H1 (cell line): ENCODE measurements around the gene CAPS. TPM values are rescaled to one million over a fixed set of nuclear protein-coding genes. Genes with fewer than 3 reads are reported as not detected.

Source experiments
- CTCF ChIA-PET: fragments of 300-600 bp; sonication (Branson Sonifier 250); formaldehyde crosslinking; loops from one replicate; lab custom pipeline; 2021; ENCODE audit not compliant: partially characterized antibody; lab: Charles Lee
- POLR2A ChIA-PET: fragments of 300-600 bp; sonication (Branson Sonifier 250); formaldehyde crosslinking; loops from one replicate; lab custom pipeline; 2021; ENCODE audit warnings: inconsistent platforms; ENCODE audit not compliant: partially characterized antibody; lab: Charles Lee
- DNase-seq, 2 experiments: peaks; one replicate each; pipeline versions ENCODE4 v3.0.0 to v3.0.0-alpha.2; 2010 to 2022; ENCODE audit warnings: low spot score in 2 of 2, low read depth in 1 of 2, mixed read lengths in 1 of 2
- FAIRE-seq: peaks from 2 replicates; lab custom pipeline; 2011; peaks lifted over from hg19 to GRCh38; lab: Jason Lieb, UNC
- H2AFZ ChIP-seq: 2 replicates; pipeline ENCODE4 v1.8.1; 2012; ENCODE audit warnings: low read length, inconsistent platforms
- H2AK5ac ChIP-seq: 2 replicates; pipeline ENCODE4 v1.6.1; 2013; ENCODE audit warnings: low read depth, low read length
- H2BK120ac ChIP-seq: replicated peaks from 2 replicates; pipeline ENCODE3; 2013; ENCODE audit warnings: low read depth, low read length, inconsistent platforms
- H2BK12ac ChIP-seq: 2 replicates; pipeline ENCODE4 v1.6.1; 2013; ENCODE audit warnings: low read depth, low read length
- H2BK15ac ChIP-seq: 2 replicates; pipeline ENCODE4 v1.6.1; 2013; ENCODE audit warnings: low read length
- H2BK20ac ChIP-seq: 2 replicates; pipeline ENCODE4 v1.6.1; 2013; ENCODE audit warnings: low read length
- H2BK5ac ChIP-seq: 2 replicates; pipeline ENCODE4 v1.6.1; 2013; ENCODE audit warnings: low read depth, low read length
- H3K14ac ChIP-seq: 2 replicates; pipeline ENCODE4 v1.6.1; 2013; ENCODE audit warnings: inconsistent platforms; ENCODE audit not compliant: insufficient read length
- H3K18ac ChIP-seq: 2 replicates; pipeline ENCODE4 v1.6.1; 2013; ENCODE audit warnings: low read length; ENCODE audit errors: extremely low read depth
- H3K23ac ChIP-seq: 2 replicates; pipeline ENCODE4 v1.6.1; 2013; ENCODE audit warnings: inconsistent platforms; ENCODE audit not compliant: insufficient read length
- H3K23me2 ChIP-seq: 2 replicates; pipeline ENCODE4 v1.6.1; 2013; ENCODE audit warnings: low read depth, low read length
- H3K27ac ChIP-seq: 2 replicates; pipeline ENCODE4 v1.6.1; 2011; ENCODE audit warnings: low read depth, low read length, inconsistent platforms
- H3K27me3 ChIP-seq, 4 experiments: replicated peaks in 1 of 4; 1 replicate in 1 of 4; 2 replicates in 3 of 4; pipeline versions ENCODE4 v1.6.1 to v1.8.1; 2011 to 2013; ENCODE audit warnings: low read length in 3 of 4, mild to moderate bottlenecking in 3 of 4, inconsistent platforms in 2 of 4, mixed read lengths in 2 of 4, moderate library complexity in 1 of 4; ENCODE audit not compliant: control insufficient read depth in 3 of 4, insufficient read depth in 3 of 4; ENCODE audit errors: extremely low read depth in 1 of 4
- H3K36me3 ChIP-seq, 4 experiments: 2 replicates each; pipeline versions ENCODE4 v1.6.1 to v1.8.1; 2011 to 2013; ENCODE audit warnings: mild to moderate bottlenecking in 4 of 4, low read length in 3 of 4, moderate library complexity in 2 of 4, control low read depth in 1 of 4, inconsistent platforms in 1 of 4; ENCODE audit not compliant: insufficient read depth in 4 of 4, control insufficient read depth in 2 of 4
- H3K4ac ChIP-seq: replicated peaks from 2 replicates; pipeline ENCODE3; 2013; ENCODE audit warnings: low read length, low read depth, mixed read lengths, inconsistent platforms; ENCODE audit not compliant: insufficient read length
- H3K4me1 ChIP-seq, 4 experiments: replicated peaks in 1 of 4; 1 replicate in 1 of 4; 2 replicates in 3 of 4; pipeline versions ENCODE4 v1.6.1 to v1.8.1; 2011 to 2013; ENCODE audit warnings: low read length in 3 of 4, inconsistent platforms in 2 of 4, mixed read lengths in 1 of 4; ENCODE audit not compliant: insufficient read depth in 4 of 4, control insufficient read depth in 3 of 4
- H3K4me2 ChIP-seq, 2 experiments: 2 replicates each; pipeline versions ENCODE4 v1.6.1 to v1.8.1; 2011 to 2013; ENCODE audit warnings: low read depth in 2 of 2, low read length in 2 of 2, control low read depth in 1 of 2, inconsistent platforms in 1 of 2, mild to moderate bottlenecking in 1 of 2; ENCODE audit not compliant: insufficient read depth in 1 of 2
- H3K4me3 ChIP-seq, 4 experiments: fragments of 200-600, 300-600 bp in 1 of 4; sonication (generic), shearing (Covaris generic), sonication (Bioruptor Twin) in 1 of 4; 2 replicates each; pipeline versions ENCODE4 v1.5.1 to v1.8.1; 2011 to 2016; ENCODE audit warnings: low read length in 4 of 4, low read depth in 3 of 4, control low read depth in 2 of 4, inconsistent platforms in 2 of 4, mild to moderate bottlenecking in 2 of 4, mixed read lengths in 1 of 4, moderate library complexity in 1 of 4; ENCODE audit not compliant: insufficient read depth in 2 of 4; ENCODE audit errors: extremely low read depth in 1 of 4
- H3K56ac ChIP-seq: replicated peaks from 2 replicates; pipeline ENCODE3; 2013; ENCODE audit warnings: low read depth, mild to moderate bottlenecking, mixed read lengths, low read length, inconsistent platforms; ENCODE audit not compliant: insufficient read length
- H3K79me1 ChIP-seq: 2 replicates; pipeline ENCODE4 v1.6.1; 2013; ENCODE audit warnings: low read depth, low read length, control low read depth
- H3K79me2 ChIP-seq, 2 experiments: 2 replicates each; pipeline versions ENCODE4 v1.6.1 to v1.8.1; 2012 to 2013; ENCODE audit warnings: low read length in 2 of 2, mild to moderate bottlenecking in 2 of 2, inconsistent platforms in 1 of 2; ENCODE audit not compliant: insufficient read depth in 2 of 2, control insufficient read depth in 1 of 2
- H3K9ac ChIP-seq, 4 experiments: replicated peaks in 1 of 4; 1 replicate in 1 of 4; 2 replicates in 3 of 4; pipeline versions ENCODE4 v1.6.1 to v1.8.1; 2011 to 2013; ENCODE audit warnings: low read depth in 3 of 4, low read length in 3 of 4, control low read depth in 2 of 4, mild to moderate bottlenecking in 2 of 4, moderate library complexity in 2 of 4, inconsistent platforms in 1 of 4; ENCODE audit errors: extremely low read depth in 1 of 4
- H3K9me3 ChIP-seq, 2 experiments: 2 replicates each; pipeline versions ENCODE4 v1.6.1 to v1.8.1; 2012 to 2013; ENCODE audit warnings: mild to moderate bottlenecking in 2 of 2, moderate library complexity in 2 of 2, control low read depth in 1 of 2, inconsistent platforms in 1 of 2, low read depth in 1 of 2, low read length in 1 of 2, mixed read lengths in 1 of 2; ENCODE audit not compliant: insufficient read depth in 2 of 2
- H4K20me1 ChIP-seq, 2 experiments: replicated peaks in 1 of 2; 2 replicates each; pipeline versions ENCODE3 to v1.8.1; 2011 to 2013; ENCODE audit warnings: inconsistent platforms in 2 of 2, low read length in 2 of 2, mild to moderate bottlenecking in 1 of 2; ENCODE audit not compliant: insufficient read depth in 2 of 2, control insufficient read depth in 1 of 2
- H4K5ac ChIP-seq: 2 replicates; pipeline ENCODE4 v1.6.1; 2013; ENCODE audit warnings: low read length, low read depth, mixed read lengths, inconsistent platforms; ENCODE audit not compliant: insufficient read length
- H4K8ac ChIP-seq: 2 replicates; pipeline ENCODE4 v1.8.0; 2013; ENCODE audit warnings: mild to moderate bottlenecking, moderate library complexity, low read length, inconsistent platforms; ENCODE audit not compliant: insufficient read depth; ENCODE audit errors: extremely low read depth
- H4K91ac ChIP-seq: replicated peaks from 2 replicates; pipeline ENCODE3; 2013; ENCODE audit warnings: low read length, mixed read lengths, inconsistent platforms; ENCODE audit not compliant: insufficient read length
- MAX ChIP-seq: IDR thresholded peaks from 2 replicates; pipeline ENCODE4 v1.6.1; 2012; ENCODE audit warnings: inconsistent platforms
- RFX5 ChIP-seq: IDR thresholded peaks from 2 replicates; pipeline ENCODE4 v1.6.1; 2011; ENCODE audit warnings: low read depth, low read length, improper control_type of control experiment, borderline replicate concordance
- WGBS, 2 experiments: shearing (Covaris generic) in 1 of 2; methylation state at CpG; one replicate each; pipeline versions ENCODE4 v1.1.6 to v1.1.7; 2013 to 2015; ENCODE audit warnings: low lambda C conversion rate in 2 of 2, mixed read lengths in 2 of 2, inconsistent platforms in 1 of 2, low coverage in 1 of 2, missing lambda C conversion rate in 1 of 2; ENCODE audit not compliant: insufficient replicate concordance in 2 of 2, insufficient coverage in 1 of 2, insufficient read length in 1 of 2; ENCODE audit errors: extremely low coverage in 1 of 2, missing lambda C conversion rate in 1 of 2; 5-methylcytosine and 5-hydroxymethylcytosine counted together
- polyA plus RNA-seq, 7 experiments: library from polyadenylated mRNA; depleted of rRNA in 3 of 7; stranded (reverse) in 5 of 7; unstranded in 2 of 7; fragments of >200 nt in 5 of 7; fragments of 200-250 nt in 2 of 7; gene quantifications; 1 replicate in 5 of 7; 2 replicates in 1 of 7; 4 replicates in 1 of 7; pipeline versions ENCODE4 v1.2.1 to v1.2.3, GENCODE V29; 2011 to 2013; ENCODE audit warnings: missing spikeins in 2 of 7, mixed read lengths in 2 of 7
- total RNA-seq: library from RNA; stranded (reverse); fragmentation: NEBNext Ultra II Directional; extraction: Animal tissue kit (Norgen Biotek cat#: 25700); gene quantifications from 2 replicates; pipeline ENCODE4 v1.2.1, GENCODE V29; 2021

The CAPS gene
- total and polyA plus RNA-seq, 2 of the 8 experiments (the other 6 are each of a cell fraction or from before 2014, with no cell fraction given) = 2.1 to 2.4 TPM

GRCh38 chr19:5958074-5958850 is 44.2 kb downstream of the CAPS start:
- peak overlapping the region in 1 of 4 experiments; percentile 24; a peak in 1 of 7 replicates for H3K9ac ChIP-seq
- peaks cover 38 to 50% of the 10 kb centered on the region in 2 experiments for H4K20me1 ChIP-seq
- 75% methylated on average over 21 of the region's 21 CpGs; no CpG with 5 or more reads in 1 of the 2 experiments for WGBS, 2 experiments
- no peak overlapping the region for H2AK5ac ChIP-seq
- no peaks in the 10 kb centered on the region for H3K36me3 ChIP-seq
- no peak overlapping the region for H2AFZ ChIP-seq
- peaks cover 44% of the 10 kb centered on the region for H3K79me1 ChIP-seq
- no peak overlapping the region for H3K14ac ChIP-seq
- ChIA-PET POLR2A (interaction anchor here (1.7 kb wide), 1 partner anchor 17 kb away, joined by 4 read pairs; no protein-coding TSS in a partner anchor), CTCF (interaction anchor here (0.6 to 5.8 kb wide), 6 partner anchors 9 to 752 kb away, joined by 3 to 43 read pairs (median 4); no protein-coding TSS in a partner anchor)
- 0 out of 2 replicates have a peak overlapping the region, but pooled peaks have one; percentile 36 for H4K8ac ChIP-seq
- H3K4ac ChIP-seq = no peak overlapping the region
- peaks cover 12 to 44% (median 26%) of the 10 kb centered on the region in 4 experiments for H3K4me1 ChIP-seq
- H3K23ac ChIP-seq = no peak overlapping the region
- no peak overlapping the region for H4K5ac ChIP-seq
- H3K27me3 ChIP-seq = no peaks in the 10 kb centered on the region; a peak in 1 of 7 replicates
- H2BK120ac ChIP-seq = no peak overlapping the region
- peak overlapping the region in 1 of 2 experiments; percentile 16; a peak in 1 of 4 replicates for H3K4me2 ChIP-seq
- no peak overlapping the region for H3K27ac ChIP-seq
- FAIRE-seq (no peak), DNase-seq (no peak)
- H2BK5ac ChIP-seq = no peak overlapping the region
- no peak overlapping the region for H3K56ac ChIP-seq
- peaks cover 14 to 94% of the 10 kb centered on the region in 2 experiments for H3K79me2 ChIP-seq
- no peak overlapping the region; the same call in 1 of the 2 replicates for H2BK15ac ChIP-seq
- TF ChIP-seq RFX5 = no peak
- peak; percentile 14; the same call in 1 of the 2 replicates for TF ChIP-seq MAX
- no peaks in the 10 kb centered on the region for H3K9me3 ChIP-seq
- no peaks in the 10 kb centered on the region for H3K23me2 ChIP-seq
- 0 out of 2 replicates have a peak overlapping the region, but pooled peaks have one; percentile 20 for H3K18ac ChIP-seq
- no peak overlapping the region for H2BK12ac ChIP-seq
- H4K91ac ChIP-seq = no peak overlapping the region
- no peak overlapping the region for H2BK20ac ChIP-seq
- no peak overlapping the region for H3K4me3 ChIP-seq
